Fibroblast of mammary gland (primary cell): ENCODE results near the gene AOC1.

ENCODE experiments used
- DNase-seq: peaks from one replicate; pipeline ENCODE4 v3.0.0-alpha.2; 2010; ENCODE audit warnings: low read depth
- H3K4me3 ChIP-seq: 2 replicates; pipeline ENCODE4 v1.5.1; 2011; ENCODE audit warnings: low read depth, mild to moderate bottlenecking, low read length, moderate library complexity; ENCODE audit not compliant: control insufficient read depth
- TF ChIP-seq, protein P1 (sequence below): conservative IDR thresholded peaks from 2 replicates; pipeline ENCODE4 v1.5.1; 2011; ENCODE audit warnings: low read depth, low read length, inconsistent platforms; ENCODE audit not compliant: control insufficient read depth, insufficient read depth

Gene AOC1

DNA sequence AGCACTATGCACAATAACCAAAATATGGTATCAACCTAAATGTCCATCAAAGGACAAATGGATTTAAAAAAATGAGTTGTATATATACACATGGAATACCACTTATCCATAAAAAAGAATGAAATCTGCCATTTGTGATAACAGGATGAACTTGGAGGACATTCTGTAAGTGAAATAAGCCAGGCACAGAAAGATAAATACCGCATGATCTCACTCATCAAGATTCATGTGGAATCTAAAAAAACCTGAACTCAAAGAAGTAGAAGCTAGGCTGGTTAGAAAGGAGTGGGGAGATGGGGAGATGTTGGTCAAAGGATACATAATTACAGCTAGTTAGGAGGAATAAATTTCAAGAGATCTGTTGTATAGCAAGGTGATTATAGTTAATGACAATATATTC lies 17.3 kb upstream of the AOC1 start:
- TF ChIP-seq, protein P1, sequence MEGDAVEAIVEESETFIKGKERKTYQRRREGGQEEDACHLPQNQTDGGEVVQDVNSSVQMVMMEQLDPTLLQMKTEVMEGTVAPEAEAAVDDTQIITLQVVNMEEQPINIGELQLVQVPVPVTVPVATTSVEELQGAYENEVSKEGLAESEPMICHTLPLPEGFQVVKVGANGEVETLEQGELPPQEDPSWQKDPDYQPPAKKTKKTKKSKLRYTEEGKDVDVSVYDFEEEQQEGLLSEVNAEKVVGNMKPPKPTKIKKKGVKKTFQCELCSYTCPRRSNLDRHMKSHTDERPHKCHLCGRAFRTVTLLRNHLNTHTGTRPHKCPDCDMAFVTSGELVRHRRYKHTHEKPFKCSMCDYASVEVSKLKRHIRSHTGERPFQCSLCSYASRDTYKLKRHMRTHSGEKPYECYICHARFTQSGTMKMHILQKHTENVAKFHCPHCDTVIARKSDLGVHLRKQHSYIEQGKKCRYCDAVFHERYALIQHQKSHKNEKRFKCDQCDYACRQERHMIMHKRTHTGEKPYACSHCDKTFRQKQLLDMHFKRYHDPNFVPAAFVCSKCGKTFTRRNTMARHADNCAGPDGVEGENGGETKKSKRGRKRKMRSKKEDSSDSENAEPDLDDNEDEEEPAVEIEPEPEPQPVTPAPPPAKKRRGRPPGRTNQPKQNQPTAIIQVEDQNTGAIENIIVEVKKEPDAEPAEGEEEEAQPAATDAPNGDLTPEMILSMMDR: no peak
- no peak overlapping the region for H3K4me3 ChIP-seq
- DNase-seq: no peak

DNA sequence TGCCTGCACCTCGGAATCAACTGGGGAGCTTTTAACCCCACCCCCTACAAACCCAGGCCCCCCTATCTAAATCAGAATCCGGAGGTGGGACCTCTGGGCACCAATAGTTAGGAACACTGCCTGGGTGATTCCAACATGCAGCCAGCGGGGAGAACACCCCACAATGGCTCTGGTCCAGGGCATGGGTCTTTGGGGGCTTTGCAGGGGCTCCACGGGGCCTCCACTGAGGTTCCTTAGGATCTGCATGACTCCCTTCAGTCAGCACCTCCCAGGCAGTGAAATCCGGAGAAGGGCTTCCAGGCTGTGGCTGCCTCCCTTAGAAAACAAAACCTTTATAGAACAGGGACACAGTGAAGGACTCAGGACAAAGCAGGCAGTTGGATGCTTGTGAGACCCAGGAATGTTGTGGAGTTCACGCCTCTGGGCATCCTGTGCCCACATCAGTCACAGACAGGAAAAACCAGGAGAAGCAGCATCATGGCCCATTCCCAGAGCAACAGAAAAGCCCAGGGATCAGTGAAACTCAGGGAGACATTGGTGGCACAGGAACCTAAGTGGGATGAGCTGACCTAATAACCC lies 16.5 kb upstream of the AOC1 start:
- no peak for DNase-seq
- no peak overlapping the region for H3K4me3 ChIP-seq
- TF ChIP-seq, protein P1: no peak

DNA sequence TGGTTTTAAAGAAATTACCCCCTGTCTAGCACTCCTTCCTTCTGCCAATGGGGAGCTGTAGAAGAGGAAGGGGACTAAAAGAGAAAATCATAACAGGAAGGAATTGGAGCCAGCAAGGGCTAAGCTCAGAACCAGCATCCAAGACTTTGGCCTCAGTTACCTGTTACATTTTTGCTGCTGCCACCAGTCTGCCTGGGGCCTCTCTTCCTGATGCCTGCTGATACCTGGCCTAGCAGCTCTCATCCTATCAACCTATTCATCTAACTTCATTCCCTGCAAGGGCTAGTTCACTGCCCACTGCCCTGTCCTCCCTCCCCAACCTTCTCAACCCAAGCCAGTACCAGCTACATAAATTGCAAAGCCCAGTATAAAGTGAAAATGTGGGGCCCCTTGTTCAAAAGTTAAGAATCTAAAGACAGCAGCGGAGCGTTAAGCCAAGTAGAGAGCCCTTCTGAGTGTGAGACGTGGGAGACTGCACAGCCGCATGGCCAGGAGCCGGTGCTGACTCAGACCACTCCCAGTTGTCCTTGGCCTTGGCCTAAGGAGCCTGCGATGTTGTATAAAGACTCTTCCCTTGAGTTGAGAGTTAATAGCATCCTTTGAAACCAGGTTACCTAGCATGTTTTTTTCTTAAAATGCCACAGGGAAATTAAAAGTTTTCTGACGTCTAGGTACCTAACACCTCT lies 13.2 kb upstream of the AOC1 start:
- DNase-seq: peak; percentile 42
- TF ChIP-seq, protein P1: no peak
- H3K4me3 ChIP-seq: no peak overlapping the region

DNA sequence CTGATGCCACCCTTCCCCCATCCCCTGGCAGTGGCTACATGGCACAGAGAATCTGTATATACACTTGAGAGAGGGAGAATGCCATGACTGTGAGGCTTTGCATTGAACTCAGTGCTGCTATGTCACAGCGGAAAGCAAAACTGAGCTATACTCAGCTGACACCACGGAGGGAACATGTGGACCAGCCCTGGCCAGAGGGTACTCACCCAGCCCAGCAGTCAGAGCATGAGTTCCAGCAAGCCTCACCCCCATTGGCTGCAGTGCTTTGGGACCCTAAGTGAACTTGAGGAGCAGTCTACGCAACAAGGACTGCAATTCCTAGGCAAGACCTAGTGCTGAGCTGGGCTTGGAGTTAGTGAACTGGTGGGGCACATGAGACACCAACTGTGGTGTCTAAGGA lies 10.3 kb upstream of the AOC1 start:
- TF ChIP-seq, protein P1: no peak
- no peak overlapping the region for H3K4me3 ChIP-seq
- no peak for DNase-seq

DNA sequence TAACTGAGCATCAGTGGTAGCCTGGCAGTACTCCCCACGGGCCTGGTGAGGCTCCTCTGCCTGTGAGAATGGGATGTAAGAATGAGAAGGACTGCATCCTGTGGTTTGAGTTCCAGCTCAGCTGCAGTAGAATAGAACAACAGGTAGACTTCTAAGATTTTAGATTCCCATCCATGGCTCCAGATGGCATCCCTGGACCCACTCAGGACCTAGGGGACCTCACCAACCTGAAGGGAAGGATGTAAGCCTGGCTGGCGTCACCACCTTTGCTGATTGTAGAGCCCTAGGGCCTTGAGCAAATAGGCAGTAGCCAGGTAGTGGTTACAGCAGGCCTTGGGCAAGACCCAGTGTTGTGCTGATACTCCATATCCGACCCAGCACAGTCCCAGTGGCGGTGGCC lies 9.6 kb upstream of the AOC1 start:
- TF ChIP-seq, protein P1: no peak
- no peak for DNase-seq

DNA sequence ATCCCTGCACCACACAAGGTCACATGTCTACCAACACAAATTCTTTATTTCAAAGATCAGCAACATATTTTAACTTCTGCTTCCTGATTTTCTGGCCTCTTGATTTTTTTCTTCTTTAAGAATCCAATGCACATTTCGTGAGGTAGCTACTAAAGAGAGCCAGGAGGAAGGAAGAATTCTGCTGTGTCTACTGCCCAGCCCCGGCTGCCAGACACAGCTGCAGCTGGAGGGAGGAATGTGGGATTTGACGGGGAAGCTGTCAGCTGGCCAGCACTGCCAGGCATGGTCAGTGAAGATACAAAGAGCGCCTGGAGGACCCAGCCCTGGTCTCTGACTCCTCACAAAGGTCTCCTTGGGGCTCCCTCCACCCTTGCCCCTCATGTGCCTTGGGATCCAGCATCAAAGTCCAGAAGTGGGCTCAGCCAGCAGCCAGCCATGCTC lies 6.9 kb upstream of the AOC1 start:
- TF ChIP-seq, protein P1: no peak
- DNase-seq: peak; percentile 23
- H3K4me3 ChIP-seq: no peak overlapping the region

More for the DNA sequence above, 9.6 kb upstream of the AOC1 start:
- no peak overlapping the region for H3K4me3 ChIP-seq
